HG03045 (cell line): ENCODE measurements around the gene ZC3H18.

Source experiments
- ATAC-seq: cut with Tn5 transposase; IDR thresholded peaks from one replicate; pipeline ENCODE4 v1.9.1; 2021; ENCODE audit warnings: mild to moderate bottlenecking, moderate library complexity; ENCODE audit not compliant: unreplicated experiment

Gene ZC3H18

DNA sequence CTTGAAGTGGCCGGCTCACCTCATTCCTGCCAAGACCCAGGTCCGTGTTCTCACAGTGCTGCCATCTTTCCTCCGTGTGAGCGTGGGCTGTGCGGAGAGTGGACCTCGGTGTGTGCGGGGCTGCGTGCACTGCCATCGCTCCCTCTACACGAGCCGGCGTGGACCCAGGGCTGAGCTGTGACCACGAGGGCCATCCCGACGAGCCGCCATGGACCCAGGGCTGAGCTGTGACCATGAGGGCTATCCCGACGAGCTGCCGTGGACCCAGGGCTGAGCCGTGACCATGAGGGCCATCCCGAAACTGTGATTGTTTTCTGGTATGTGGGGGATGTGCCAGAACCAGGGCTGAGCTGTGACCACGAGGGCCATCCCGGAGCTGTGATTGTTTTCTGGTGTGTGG, 101.6 kb downstream of the ZC3H18 start:
- no peak for ATAC-seq

DNA sequence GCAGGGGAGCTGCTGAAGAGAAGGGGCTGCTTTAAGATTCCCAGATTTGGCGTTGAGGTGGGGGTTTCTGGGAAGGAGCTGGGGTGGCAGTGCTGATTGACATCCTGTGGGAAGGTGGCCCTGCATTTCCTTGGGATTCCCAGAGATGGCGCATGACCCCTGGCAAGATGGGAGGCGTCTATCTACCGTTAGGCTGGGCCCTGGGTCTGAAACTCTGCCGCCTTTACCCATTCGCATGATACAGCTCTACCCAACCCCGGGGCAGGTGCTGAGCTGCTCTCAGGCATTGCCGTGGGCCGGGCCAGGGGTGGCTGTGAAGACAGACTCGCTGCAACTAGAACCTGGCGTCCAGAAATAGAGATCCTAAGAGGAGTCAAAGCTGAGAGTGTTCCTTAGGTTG, 102.6 kb downstream of the ZC3H18 start:
- ATAC-seq, result no peak

DNA sequence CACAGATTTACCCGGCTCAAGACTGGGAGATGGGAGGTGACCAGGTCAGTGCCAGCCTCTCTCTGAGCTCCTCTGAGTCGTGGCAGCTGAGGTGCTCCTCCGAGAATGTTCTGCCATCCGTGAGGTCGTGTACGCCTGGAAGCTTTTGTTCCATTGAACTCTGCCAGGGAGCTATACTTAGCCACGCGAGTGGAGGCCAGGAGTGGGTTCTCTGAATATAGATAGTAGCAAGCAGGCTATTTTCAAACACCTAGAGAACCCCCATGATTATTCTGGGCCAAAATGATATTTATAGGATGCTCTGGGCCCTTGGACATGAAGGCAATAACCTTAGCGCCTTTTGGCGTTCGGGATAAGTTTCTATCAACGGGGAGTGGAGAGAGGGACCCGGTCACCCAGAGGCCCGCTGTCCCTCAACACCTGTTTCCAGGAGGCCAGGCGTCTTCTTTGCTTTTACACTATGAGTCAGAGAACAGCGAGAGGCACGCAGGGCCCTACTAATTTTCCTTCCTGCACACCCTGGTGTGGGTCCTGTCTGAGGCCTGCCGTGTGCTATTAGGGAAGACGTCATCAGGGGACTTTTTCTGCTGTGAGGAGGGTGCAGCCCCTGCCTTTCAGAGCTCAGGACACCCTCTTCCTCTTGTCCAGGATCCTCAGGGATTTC, 103.6 kb downstream of the ZC3H18 start:
- ATAC-seq, result no peak

DNA sequence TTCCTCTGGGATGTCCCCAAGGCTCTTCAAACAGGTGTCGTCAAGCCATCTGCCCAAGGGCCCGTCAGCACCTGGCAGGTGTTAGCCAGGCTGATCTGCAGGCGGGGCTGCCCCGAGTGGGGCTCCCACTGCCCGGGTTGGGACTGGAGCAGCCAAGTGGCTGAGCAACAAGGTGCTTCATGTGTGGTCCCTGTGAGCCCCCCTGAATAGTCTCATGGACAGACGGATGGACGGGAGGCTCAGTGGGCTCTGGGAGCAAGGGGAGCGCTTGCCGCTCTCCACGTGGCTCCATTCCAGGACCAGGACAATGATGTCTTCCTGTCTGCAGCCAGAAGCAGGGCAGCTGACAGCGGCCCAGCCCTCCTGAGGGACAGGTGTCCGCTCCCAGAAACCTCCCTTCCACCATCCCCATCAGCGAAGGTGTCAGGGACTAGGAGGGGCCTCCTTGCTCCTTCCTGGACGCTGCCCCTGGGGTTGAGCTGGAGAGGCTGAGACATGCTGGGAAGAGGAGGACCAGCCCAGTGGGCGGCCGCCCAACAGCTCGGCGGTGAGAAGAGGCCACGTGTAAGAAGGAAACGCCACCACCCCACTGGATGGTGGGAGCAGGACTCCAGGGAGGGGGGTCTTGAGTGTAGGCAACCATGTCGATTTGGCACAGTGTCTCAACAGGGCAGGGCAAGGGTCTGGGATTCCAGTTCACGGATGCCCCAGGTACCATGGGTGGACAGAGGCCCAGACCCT, 106.5 kb downstream of the ZC3H18 start:
- ATAC-seq, result no peak

DNA sequence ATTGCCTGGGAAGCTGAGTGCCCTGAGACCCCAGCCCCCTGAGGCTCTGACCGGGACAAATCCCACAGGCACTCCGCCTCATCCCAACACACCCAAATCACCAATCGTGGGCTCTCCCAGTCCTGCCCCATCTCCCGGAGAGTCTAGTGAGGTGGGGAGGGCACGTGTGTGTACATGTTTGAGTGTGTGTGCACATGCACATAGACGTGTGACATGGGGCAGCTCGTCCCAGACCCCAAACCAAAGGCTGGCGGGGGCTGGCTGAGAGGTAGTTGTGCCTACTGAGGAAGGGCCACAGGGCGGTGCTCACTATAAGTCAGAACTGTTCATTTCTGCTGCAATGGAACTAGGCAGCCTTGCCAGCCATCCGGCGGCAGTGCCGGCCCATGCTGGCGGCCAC, 107.5 kb downstream of the ZC3H18 start:
- no peak for ATAC-seq

DNA sequence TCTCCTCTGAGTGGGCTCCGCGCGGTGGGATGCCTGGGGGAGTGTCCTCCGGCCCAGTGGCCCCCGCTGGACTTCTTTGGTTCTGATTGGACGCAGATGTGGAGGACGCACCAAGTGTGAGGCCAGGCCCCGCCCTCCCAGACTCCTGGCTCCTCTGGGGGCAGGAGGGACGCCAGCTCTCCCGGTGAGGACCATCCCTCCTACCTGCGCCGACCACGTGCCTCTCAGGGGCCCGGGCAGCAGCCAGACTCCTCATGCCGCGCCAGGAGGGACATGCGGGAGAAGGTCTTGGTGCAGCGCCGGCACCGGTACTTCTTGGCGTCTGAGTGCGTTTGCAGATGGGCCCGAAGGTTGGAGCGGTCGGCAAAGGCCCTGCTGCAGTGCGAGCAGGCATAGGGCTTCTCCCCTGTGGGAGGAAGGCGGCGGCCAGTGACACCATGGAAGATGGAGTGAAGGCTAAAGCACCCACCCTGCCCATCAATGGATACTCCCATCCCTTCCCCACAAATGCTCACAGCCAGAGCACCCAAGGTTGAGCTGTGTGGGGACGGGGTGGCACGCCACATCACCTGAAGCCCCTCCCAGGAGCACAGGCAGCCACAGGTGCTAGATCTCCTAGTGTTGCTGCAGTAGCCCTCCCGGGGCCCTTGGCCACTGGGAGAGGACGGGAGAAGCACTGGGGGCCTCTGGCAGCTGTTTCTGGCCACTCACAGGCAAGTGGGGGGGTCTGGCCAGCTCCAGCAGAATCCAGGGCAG, 108.2 kb downstream of the ZC3H18 start:
- ATAC-seq, result no peak

DNA sequence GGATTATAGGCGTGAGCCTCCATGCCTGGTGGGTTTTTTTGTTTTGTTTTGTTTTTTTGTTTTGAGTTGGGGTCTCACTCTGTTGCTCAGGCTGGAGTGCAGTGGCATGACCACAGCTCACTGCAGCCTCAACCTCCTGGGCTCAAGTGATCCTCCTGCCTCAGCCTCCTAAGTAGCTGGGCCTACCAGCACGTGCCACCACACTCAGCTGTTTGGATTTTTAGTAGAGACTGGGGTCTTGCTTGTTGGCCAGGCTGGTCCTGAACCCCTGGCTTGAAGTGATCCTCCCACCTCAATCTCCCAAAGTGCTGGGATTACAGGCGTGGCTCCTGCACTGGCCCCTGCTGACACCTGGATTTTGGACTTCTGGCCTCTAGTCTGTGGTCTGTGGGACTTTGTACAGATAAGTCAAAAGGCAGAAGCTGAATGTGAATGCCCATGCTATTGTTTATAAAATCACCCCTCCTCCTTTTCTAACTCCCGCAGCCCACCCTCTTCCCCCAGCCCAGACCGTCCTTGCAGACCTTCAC, 110.4 kb downstream of the ZC3H18 start:
- no peak for ATAC-seq

DNA sequence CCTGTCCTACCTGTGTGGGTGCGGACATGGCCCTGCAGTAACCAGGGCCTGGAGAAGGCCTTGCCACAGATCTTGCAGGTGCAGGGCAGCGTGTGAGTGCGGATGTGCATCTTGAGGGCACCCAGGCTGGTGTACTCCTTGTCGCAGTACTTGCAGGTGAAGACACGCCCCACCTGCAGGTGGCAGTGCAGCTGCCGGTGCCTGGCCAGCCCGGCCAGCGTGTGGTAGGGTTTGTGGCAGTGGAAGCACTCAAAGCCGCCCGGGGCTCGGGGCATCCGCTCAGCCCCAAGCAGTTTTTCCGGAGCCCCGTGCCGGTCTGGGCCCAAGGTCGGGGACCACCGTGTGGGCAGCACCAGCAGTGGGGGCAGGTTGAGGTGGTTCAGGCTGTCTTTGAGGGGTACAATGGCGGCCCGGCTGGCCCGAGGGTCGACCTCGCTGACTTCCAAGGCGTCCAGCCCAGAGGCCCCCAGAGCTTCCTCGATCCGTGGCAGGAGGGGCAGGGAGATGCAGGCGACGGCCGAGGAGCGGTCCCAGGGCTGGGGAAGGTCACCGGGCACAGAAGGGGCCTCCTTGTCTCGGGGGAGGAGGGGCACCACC, 111.0 kb downstream of the ZC3H18 start:
- no peak for ATAC-seq
